SU-DHL-6 (cell line): ENCODE data around the gene AHCY.

Experiments used
- CTCF ChIP-seq: fragments of 200-600 bp; sonication (generic); IDR thresholded peaks from one replicate; pipeline ENCODE4 v1.5.1; 2017; ENCODE audit warnings: antibody characterized with exemption, mild to moderate bottlenecking, low read length, moderate library complexity; ENCODE audit not compliant: insufficient read depth, poor library complexity, severe bottlenecking
- EZH2phosphoT487 ChIP-seq: fragments of 200-600 bp; sonication (generic), shearing (Covaris generic); conservative IDR thresholded peaks from 2 replicates; pipeline ENCODE4 v1.6.1; 2018; ENCODE audit warnings: mild to moderate bottlenecking, antibody characterized with exemption, low read length, moderate library complexity, mixed read lengths

GRCh38 chr20:34302723-34303533, at the start of gene AHCY:
- TF ChIP-seq CTCF (no peak), EZH2phosphoT487 (no peak)
